SKM-1 treated with dmso at 0.1 percent for 144 hours (cell line): ENCODE data around the gene USP32.
"Not testable (repeated sequence)": the region's sequence is repeated elsewhere in the genome, so short reads cannot be mapped to it uniquely, and the experiment has no call there.

Source experiments
- DNase-seq: peaks from one replicate; lab custom pipeline; 2025; ENCODE audit not compliant: unreplicated experiment; lab: John Stamatoyannopoulos, UW

The USP32 gene

GRCh38 chr17:60186372-60186771, 205.6 kb downstream of the USP32 start:
- not testable (repeated sequence) for DNase-seq

DNA sequence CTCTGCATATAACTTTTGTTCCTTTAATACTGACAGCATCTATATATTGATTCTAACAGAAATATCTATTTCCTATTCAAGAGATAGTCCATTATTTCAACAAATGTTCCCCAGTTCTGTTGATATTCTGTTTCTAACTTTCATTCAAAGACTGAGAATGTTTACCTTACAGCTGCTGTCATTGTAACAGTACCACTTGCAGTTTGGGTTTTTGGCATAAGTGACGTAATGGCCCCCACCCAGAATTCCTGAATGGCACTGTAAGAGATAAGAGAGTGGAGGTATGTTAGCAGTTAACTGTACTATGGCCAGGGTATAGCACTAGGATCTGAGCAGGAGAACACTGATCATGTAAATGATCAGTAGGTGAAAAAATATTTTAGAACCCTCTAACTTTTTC, 211.6 kb downstream of the USP32 start:
- DNase-seq: not testable (repeated sequence)

DNA sequence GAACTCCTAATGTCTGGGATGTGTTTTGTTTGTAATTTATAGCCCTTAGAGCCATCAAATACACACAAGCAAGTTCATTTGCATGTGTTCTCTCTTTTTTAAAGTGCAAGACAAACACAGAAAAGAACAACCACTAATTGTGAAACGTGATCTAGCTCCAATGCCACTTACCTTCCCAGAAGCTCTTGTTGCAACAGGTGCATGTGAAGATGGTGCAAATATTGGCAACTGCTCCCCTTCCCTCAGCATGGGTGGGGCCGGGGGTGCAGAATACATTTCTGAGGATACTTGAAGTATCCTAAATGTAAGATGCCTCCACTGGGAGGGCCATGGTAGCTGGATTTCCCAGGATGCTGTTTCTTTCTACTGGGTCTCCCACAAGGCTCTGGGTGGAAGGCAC, 213.8 kb downstream of the USP32 start:
- not testable (repeated sequence) for DNase-seq

- not testable (repeated sequence) for DNase-seq
Observed at GRCh38 chr17:60176763-60177162, 215.2 kb downstream of the USP32 start.

GRCh38 chr17:60174767-60175166, 217.2 kb downstream of the USP32 start:
- not testable (repeated sequence) for DNase-seq

DNA sequence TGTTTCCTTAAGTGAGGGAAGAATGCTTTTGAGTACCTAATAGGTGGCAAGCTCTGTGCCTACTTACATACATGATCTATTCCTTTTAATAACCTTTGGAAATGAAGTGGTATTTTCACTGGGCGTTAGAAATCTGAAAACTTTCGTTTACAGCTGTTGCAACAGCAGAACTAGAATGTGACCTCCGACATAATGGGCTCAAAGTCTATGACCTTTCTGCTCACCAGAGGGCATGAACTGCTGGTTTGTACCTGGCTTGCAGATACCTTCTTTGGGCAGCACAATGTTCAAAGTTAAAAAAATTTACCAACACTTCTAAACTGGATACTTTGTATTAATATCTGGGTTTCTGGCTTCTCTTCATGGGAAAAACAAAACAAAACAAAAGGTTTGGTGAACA, 217.9 kb downstream of the USP32 start:
- DNase-seq: no peak

GRCh38 chr17:60173304-60173819, 218.6 kb downstream of the USP32 start:
- no peak for DNase-seq

DNA sequence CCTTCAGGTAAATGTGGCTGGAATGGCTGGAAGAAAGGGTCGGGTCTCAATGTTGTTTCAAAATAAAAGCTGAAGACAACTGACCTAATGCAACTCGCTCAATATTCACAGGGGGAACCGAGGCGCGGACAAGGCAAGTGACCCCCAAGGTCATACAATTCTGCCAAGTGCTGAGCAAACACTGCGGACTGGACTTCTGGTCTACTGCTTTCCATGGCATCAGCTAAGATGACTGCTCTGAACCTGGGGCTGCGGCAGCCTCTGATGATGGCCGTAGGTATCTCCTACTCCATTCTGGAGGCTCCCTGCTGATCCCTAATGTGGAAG, 220.2 kb downstream of the USP32 start:
- no peak for DNase-seq

- no peak for DNase-seq
Observed at GRCh38 chr17:60170835-60171752, 220.8 kb downstream of the USP32 start.

GRCh38 chr17:60169921-60170817, 221.8 kb downstream of the USP32 start:
- peak; percentile 82 for DNase-seq

- no peak for DNase-seq
Observed at GRCh38 chr17:60168654-60169053, 223.3 kb downstream of the USP32 start.

- no peak for DNase-seq
Observed at GRCh38 chr17:60167065-60167741, 224.7 kb downstream of the USP32 start.

DNA sequence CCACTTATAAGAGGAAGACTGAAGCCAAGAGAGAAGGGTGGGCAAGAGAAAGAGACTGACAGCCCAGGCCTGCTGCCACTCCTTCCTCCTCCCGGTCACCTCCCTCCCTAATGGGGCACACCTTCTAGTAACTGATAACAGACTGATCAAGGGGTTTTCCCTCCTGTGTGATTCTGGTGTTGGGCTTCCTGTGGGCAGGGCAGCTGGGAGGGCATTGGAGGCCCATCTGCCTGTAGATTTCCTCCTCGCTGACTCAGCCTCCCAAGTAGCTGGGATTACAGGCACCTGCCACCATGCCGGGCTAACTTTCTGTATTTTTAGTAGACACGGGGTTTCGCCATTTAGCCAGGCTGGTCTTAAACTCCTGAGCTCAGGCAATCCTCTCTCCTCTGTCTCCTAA, 226.0 kb downstream of the USP32 start:
- no peak for DNase-seq

DNA sequence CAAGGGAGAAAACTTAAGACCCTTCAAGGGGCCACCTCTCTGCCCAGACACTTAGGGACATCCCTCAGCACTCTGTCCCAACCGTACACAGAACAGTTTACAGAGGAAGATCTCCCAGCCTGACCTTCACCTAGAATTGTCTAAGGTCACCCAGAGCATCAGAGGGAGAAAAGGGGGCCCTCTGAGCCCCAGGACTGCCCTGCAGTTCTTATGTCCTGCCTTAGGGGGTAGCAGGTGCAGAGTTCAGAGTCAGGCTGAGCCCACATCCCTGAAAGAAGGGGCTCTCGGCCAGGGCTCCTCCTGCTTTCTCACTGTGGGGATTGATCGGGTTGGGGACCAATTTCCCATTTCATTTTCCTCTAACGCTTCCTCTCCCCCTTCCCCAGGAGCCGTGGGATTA, 226.7 kb downstream of the USP32 start:
- no peak for DNase-seq

DNA sequence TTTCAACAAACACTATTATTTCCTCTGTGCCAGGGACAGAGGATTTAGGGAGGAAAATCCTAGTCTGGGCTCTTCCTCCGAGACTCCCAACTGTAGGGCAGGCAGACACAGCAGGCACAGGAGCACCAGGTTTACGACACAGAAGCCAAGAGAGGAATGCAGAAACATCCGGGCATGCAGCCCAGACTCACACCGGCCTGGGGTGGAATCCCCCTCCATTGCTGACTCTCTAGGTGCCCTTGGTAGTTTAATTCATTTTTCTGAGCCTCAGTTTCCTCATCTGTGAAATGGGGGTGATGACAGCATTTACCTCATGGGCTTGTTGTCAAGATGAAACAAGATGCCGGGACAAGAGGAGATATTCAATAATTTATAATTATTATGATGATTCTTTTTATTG, 227.2 kb downstream of the USP32 start:
- no peak for DNase-seq

DNA sequence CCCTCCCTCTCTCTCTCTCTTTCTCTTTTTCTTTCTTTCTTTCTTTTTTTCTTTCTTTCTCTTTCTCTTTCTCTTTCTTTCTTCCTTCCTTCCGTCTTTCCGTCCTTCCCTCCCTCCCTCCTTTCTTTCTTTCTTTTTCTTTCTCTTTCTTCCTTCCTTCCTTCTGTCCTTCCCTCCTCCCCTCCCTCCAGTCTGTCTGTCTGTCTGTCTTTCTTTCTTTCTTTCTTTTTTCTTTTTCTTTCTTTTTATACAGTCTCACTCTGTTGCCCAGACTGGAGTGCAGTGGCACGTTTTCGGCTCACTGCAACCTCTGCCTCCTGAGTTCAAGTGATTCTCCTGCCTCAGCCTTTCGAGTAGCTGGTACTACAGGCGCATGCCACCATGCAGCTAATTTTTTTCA, 227.8 kb downstream of the USP32 start:
- no peak for DNase-seq

DNA sequence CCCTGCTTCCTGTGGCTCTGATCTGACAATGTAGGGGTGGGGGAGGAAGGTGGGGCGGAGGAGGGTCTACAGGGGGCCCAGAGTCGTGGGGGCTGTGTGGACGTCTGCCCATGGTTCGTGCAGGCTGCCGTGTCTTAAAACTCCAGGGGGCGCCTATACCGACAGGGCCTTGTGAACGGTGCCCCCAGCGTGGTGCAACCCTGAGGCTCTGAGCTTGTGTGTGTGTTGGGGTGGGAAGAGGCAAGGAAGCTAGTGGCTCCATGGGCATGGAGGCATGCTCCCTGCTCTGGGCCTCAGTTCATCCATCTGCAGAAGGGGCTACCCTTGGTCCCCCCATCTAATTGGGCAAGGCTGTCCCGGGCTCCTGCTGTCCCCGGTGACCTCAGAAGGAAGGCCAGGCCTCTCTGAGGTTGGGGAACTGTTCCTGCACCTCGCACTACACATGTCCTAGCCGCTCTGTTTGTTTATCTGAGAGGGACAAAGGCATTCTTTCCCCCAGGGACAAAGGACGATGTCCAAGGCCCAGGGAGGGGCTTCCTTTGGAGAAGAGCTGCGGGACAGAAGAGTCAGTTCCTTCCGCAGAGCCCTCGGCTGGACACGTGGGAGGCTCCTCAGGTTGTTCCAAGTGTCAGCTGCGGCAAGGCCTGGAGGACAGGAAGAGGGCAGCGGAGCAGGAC, 228.7 kb downstream of the USP32 start:
- DNase-seq: no peak

DNA sequence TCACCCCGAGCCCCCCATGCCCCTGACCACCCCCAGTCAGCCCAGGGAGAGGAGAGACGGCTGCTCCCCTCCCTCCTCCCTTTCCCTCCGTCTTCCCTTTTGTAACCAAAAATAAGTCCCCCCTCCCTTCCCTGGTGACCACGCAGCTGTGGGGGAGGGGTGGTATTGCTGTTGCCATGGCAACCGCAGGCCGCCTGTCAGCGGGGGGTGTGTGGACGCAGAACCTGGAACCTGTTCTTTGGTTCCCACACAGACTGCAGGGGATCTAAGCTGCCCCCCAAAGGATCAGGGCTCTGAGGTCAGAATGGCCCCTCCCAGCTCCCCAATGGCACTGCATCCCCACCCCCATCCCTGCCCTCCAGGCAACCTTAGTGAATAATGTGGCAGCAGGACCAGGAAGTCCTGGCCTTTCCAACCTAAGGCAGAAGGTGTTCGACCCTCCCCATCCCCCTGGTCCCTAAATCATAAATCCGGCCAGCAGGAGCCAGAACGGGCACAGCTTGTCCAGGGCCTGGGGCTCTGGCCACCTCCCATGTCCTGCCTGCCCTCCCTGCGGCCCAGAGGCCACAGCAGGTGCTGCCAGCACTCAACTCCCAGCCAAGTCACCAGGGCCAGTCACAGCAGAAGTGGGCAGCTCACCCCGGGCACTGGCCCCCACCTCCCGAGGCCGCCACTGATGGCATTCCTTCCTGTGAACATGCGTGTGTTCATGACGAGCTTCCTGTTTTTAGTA, 230.2 kb downstream of the USP32 start:
- DNase-seq: no peak

GRCh38 chr17:60160829-60161501, 231.0 kb downstream of the USP32 start:
- no peak for DNase-seq
